HG03060 (cell line): ENCODE results near the gene FAM120AOS.

Source experiments
- ATAC-seq: cut with Tn5 transposase; IDR thresholded peaks from one replicate; pipeline ENCODE4 v1.9.1; 2021; ENCODE audit warnings: low read depth, moderate number of reproducible peaks; ENCODE audit not compliant: unreplicated experiment

FAM120AOS gene

DNA sequence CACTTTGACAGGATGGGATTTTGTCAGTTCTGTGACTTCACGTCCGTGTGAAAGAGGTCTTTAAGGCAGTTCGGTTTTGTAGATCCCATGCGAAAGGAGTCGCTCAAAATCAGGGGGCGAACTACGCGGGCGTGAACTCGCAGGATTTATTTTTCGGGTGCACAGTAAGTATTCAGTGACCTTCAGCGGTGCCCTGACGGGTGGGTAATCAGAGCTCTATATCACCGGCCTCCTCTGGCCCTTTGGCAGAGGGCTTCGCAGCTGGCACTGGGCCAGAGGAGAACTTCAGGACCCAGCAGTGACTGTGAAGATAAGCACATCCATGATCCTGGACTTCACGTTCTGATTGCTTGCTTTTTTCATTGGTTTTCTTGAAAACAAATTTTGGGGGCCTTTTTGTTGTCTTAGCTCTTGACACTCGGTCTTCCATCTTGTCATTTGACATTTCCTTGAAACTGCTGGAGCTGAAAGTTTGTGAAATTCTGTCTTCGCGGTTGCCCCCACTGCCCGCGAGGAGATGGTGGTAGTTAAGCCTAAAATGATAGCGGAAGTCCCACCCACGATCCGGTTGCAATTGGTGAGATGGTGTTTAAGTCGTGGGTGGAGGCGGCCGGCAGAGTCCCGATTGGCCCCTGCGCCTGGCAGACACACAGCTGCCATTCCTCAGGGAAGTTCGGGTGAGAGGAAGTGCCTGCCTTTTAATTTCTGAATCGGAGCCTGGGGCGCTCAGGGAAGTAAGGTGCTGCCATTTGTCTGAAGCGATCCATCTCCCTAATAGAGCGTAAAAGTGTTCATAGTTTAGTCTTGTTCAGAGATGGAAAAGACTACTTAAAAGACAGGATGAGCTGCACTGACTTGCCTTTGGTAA lies at the start of gene FAM120AOS:
TSS of gene FAM120AOS (minus strand) at position 535 of the 868 bp plus-strand sequence. CDS start 872 bp downstream, outside the sequence.
- peak; percentile 53 for ATAC-seq

DNA sequence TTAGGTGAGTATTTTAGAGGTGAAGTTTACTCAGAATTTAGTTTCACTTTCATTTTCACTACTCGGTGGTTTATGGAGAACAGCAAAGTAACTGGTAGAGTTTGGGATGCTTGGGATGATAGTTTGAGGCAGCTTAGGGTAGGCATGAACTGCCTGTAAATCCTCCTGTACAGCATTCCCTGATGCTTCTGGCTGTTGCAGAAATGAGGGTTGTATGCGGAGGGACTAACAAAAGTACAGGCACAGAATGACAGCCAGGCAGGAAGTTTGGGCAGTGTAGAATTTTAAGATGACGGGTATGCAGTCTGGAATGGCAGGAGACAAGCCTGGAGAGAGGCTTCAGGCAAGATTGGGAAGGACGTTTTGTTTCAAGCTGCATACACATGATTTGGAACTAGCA lies 48.0 kb upstream of the FAM120AOS start:
- ATAC-seq = no peak

DNA sequence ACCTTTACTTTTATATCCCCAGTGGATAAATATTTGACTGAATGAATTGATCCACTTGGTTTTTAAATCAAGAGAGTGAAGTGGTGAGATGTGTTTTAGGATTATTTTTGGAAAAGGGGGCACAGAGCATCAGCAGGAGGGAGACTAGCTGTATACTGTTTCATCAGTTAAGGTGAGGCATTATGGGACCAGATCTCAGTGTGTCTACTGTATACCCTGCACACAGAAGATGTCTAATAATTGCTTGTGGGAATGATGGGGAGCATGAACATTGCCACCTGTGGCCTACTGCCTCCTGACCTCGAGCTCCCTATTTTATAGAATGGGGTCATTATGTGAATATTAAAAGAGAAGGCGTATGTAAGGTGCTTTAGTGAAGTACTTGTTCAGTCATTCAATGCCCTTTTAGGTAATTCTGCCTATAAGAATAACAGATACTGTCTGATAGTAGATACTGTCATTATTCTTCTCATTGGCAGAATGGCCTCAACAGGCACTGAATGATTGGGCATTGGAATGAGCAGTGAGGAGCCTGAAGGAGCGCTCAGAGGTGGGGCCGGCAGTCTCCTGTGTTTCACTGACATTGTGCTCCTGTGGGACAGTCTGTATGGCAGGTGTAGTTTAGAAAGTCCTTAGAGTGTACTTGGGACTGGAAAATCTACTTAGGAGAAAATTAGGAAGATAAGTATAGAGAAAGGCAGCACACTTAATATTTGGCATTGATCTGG lies 47.4 kb upstream of the FAM120AOS start:
- ATAC-seq = no peak

DNA sequence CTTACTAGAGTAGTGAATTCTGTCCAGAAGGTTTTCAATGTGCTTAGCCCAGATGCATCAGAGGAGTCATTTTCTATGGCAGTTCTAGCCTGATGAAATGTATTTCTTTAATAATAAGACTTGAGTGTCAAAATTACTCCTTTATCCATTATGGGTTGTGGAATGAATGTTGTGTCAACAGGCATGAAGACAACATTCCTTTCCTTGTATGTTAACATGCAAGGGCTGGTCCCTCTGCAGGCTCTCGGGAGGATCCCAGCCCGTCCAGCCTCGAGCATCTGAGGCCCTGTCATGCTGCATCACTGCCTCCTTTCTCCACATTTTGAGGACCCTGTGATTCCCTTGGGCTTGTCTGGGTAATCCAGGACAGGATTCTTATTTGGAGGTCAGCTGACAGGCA lies 42.9 kb upstream of the FAM120AOS start:
- ATAC-seq = no peak

GRCh38 chr9:93493949-93494348 lies 40.6 kb upstream of the FAM120AOS start:
- ATAC-seq = no peak

- ATAC-seq = no peak
These were observed 38.9 kb upstream of the FAM120AOS start for GRCh38 chr9:93492327-93492726.

DNA sequence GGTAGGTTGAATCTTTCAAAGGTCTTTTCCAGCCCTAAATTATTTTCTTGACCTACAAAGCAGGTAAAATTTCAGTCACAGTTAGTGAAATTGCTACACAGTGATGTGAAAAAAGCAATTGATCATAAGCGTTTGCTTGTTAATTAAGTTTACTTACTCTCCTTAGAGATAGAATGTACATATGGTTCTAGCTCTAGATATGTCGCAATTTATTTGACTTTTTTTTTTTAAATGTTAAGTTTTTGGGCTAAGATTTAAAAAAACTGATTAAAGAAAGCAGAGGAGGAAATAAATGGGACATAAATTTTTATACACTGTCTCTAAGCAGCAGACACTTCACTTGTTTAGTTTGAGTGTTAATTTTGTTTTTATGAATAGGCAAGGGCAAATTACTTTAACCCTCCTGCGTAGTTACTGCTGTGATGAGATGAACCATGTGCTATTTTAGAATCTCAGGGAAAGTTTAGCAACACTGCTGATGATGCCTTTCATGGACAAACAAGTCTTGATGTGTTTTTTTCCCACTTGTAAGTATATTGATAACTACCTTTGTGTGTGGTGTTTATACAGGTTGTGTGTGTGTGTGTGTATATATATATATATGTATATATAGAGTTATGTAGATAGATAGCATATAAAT lies 38.3 kb upstream of the FAM120AOS start:
- no peak for ATAC-seq

DNA sequence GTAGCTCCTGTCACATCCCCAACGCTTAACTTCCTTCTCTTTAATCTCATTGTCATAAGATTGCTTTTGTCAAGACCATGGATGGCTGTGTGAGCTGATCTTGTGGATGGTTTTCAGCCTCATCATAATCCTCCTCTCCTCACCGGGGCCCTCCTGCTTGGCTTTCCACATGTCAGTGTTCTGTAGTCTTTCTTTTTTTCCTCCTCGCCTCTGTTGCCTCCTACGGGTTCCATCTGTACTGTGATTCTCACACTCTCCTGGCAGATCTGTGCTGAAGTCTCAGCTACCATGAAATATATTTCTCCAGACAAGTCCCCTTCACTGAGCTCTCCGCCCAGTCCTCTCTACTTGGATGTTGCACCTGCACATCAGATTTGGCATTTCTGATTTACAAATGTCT lies 34.9 kb upstream of the FAM120AOS start:
- ATAC-seq = no peak

GRCh38 chr9:93486268-93486667 lies 32.9 kb upstream of the FAM120AOS start:
- no peak for ATAC-seq

- ATAC-seq = no peak
These were observed 30.1 kb upstream of the FAM120AOS start for GRCh38 chr9:93483497-93483896.

DNA sequence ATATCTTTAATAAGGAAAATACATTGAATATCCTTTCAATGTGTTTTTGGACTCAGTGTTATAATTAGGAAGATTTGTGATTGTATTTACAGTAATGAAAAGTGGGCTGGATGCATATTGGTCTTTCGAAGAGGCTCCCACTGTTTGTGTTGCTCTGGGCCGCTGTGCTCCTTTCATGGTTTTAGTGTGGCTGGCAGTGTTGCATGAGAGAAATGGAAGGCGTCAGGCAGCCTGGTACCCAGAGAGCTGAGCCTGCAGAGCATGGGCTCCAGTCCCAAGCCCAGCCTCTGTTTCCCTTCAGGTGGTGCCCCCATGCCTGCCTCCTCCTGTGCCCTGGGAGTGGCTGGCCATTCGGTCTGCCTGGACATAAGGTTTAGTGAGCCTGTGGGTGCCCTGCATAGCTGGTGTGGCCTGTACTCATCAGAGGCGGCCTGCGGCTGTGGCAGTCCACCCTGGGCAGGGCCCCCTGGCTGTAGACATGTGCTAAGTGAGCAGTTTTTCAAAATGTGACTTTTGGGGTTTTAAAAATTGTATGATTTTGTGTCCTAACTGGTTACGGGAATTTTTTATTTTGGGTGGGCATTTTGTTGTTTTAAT lies 27.4 kb upstream of the FAM120AOS start:
- no peak for ATAC-seq

- ATAC-seq = no peak
These were observed 26.9 kb upstream of the FAM120AOS start for GRCh38 chr9:93480262-93480661.

DNA sequence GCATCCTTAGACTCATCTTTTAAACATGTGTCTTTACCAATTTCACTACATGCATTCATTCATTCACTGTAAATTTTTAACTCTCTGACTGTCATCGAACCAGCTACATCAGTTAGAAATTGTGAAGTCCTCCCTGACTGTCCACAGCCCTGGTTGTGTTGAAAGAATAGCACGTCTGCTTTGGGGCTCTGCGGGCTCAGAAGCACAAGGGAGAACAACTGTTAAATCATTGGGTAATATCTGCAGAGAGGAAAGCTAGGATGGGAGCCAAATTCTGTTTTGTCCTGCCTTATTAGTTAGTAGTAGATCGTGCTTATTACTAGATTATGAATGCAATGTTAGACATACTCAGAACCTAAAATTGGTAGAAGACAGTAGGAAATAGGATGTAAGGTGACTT lies 26.3 kb upstream of the FAM120AOS start:
- no peak for ATAC-seq

DNA sequence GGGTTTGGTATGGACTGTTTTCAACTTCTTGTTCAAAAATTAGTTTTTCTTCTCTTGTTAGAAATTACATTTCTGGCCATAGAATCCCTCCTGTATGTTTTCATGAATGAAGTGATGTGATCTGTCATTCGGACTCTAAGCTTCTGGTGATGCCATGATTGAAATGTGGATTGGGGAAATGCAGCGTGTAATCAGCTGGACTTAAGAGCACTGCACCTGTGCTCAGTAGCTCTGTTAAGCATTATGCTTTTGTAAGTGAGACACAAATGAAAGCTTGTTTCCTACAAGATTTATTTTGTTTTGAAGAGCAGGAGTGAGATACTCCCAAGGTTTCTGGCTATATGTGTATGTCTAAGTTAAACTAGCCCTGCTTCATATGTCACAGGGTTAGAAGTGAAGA lies 24.0 kb upstream of the FAM120AOS start:
- no peak for ATAC-seq

DNA sequence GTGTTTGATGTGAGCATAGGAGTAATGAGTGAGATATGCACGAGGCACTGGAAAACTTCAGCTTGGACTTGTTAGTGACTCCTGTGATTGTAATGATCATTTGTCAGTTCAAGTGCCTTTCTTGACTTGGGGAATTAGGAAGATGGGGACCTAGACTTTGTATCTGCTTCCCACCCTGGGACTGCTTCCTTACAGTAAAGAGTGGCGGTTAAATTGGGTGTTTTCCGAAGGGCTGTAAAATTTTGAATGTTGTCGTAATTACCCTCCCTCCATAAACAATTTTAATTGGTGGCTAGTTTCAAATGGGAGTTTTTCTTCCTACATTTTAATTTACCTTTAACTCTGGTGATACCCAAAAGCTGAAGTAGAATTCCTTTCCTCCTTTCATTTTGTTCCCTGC lies 23.5 kb upstream of the FAM120AOS start:
- no peak for ATAC-seq

- ATAC-seq = no peak
These were observed 22.5 kb upstream of the FAM120AOS start for GRCh38 chr9:93475856-93476255.

GRCh38 chr9:93475108-93475507 lies 21.7 kb upstream of the FAM120AOS start:
- no peak for ATAC-seq

- ATAC-seq = no peak
These were observed 20.0 kb upstream of the FAM120AOS start for GRCh38 chr9:93473411-93473810.

GRCh38 chr9:93471124-93471523 lies 17.7 kb upstream of the FAM120AOS start:
- ATAC-seq = no peak

DNA sequence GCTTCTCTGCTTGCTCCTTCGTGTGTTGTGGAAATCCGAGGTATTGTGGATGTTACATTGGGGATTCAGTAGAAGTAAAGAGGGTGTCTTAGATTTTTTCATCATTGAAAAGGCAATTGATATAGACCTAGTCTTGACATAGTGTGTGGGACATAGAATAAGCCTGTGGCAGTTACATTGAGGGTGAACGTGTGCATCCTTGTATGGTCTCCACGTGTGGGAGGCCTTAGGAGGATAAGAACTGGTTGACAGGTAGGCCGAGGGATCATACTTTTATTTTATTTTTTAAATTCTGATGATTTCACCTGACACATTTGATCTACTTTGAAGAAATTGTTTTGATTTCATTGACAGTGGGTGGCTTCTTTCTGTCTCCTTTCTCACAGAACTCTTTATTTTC lies 17.0 kb upstream of the FAM120AOS start:
- no peak for ATAC-seq
